Activated T-cell treated with anti-CD3 and anti-CD28 coated beads for 1 hour (primary cell): ENCODE data around the gene PARM1.

Source experiments
- DNase-seq: peaks from one replicate; pipeline ENCODE4 v3.0.0-alpha.2; 2020; ENCODE audit warnings: low read depth

Gene PARM1

GRCh38 chr4:74932832-74933561 is at the start of gene PARM1:
PARM1 (plus strand) TSS chr4:74933116; CDS start chr4:74933328, 212 bp downstream.
- DNase-seq = no peak

GRCh38 chr4:74884266-74884665 is 48.6 kb upstream of the PARM1 start:
- no peak for DNase-seq

- DNase-seq = no peak
Measured at GRCh38 chr4:74886484-74886883, 46.4 kb upstream of the PARM1 start.

- no peak for DNase-seq
Measured at GRCh38 chr4:74890341-74890740, 42.6 kb upstream of the PARM1 start.

GRCh38 chr4:74891037-74891436 is 41.9 kb upstream of the PARM1 start:
- DNase-seq = no peak

GRCh38 chr4:74893171-74893570 is 39.7 kb upstream of the PARM1 start:
- DNase-seq = no peak

GRCh38 chr4:74896595-74896994 is 36.3 kb upstream of the PARM1 start:
- no peak for DNase-seq

GRCh38 chr4:74897386-74897785 is 35.5 kb upstream of the PARM1 start:
- DNase-seq = no peak

GRCh38 chr4:74900862-74901261 is 32.1 kb upstream of the PARM1 start:
- DNase-seq = no peak

- no peak for DNase-seq
Measured at GRCh38 chr4:74904509-74905065, 28.3 kb upstream of the PARM1 start.

GRCh38 chr4:74906771-74907170 is 26.1 kb upstream of the PARM1 start:
- DNase-seq = no peak

- DNase-seq = no peak
Measured at GRCh38 chr4:74919783-74920182, 13.1 kb upstream of the PARM1 start.

- no peak for DNase-seq
Measured at GRCh38 chr4:74920704-74921103, 12.2 kb upstream of the PARM1 start.

- no peak for DNase-seq
Measured at GRCh38 chr4:74921490-74921889, 11.4 kb upstream of the PARM1 start.

GRCh38 chr4:74926007-74926406 is 6.9 kb upstream of the PARM1 start:
- no peak for DNase-seq

GRCh38 chr4:74930162-74930561 is 2.8 kb upstream of the PARM1 start:
- DNase-seq = no peak

GRCh38 chr4:74931376-74931775 is 1.5 kb upstream of the PARM1 start:
- no peak for DNase-seq

- DNase-seq = no peak
Measured at GRCh38 chr4:74932010-74932409, 906 bp upstream of the PARM1 start.

- no peak for DNase-seq
Measured at GRCh38 chr4:74933562-74934015, 673 bp downstream of the PARM1 start.

- no peak for DNase-seq
Measured at GRCh38 chr4:74934016-74934831, 1.3 kb downstream of the PARM1 start.

GRCh38 chr4:74934888-74935287 is 2.0 kb downstream of the PARM1 start:
- DNase-seq = no peak

- DNase-seq = no peak
Measured at GRCh38 chr4:74941123-74941522, 8.2 kb downstream of the PARM1 start.
